ENCODE measurements around the gene GRAMD1C.
"Not testable (repeated sequence)": the region's sequence is repeated elsewhere in the genome, so short reads cannot be mapped to it uniquely, and the experiment has no call there.

GRAMD1C gene

GRCh38 chr3:113838631-113839209 lies at the start of gene GRAMD1C:
Gene GRAMD1C (plus strand): TSS chr3:113838788. CDS start chr3:113838910, 122 bp downstream.
- peak; percentile 81 for DNase-seq (ENCODE audit: low read depth)

GRCh38 chr3:113791381-113791780 lies 47.2 kb upstream of the GRAMD1C start:
- no peak for DNase-seq (ENCODE audit: low read depth)

- no peak for DNase-seq (ENCODE audit: low read depth)
These were observed 44.1 kb upstream of the GRAMD1C start for GRCh38 chr3:113794526-113794925.

GRCh38 chr3:113795693-113796092 lies 42.9 kb upstream of the GRAMD1C start:
- DNase-seq (ENCODE audit: low read depth), result no peak

GRCh38 chr3:113802795-113803455 lies 35.7 kb upstream of the GRAMD1C start:
- no peak for DNase-seq (ENCODE audit: low read depth)

GRCh38 chr3:113804661-113805060 lies 33.9 kb upstream of the GRAMD1C start:
- DNase-seq (ENCODE audit: low read depth), result no peak

GRCh38 chr3:113805249-113805648 lies 33.3 kb upstream of the GRAMD1C start:
- no peak for DNase-seq (ENCODE audit: low read depth)

GRCh38 chr3:113812854-113813253 lies 25.7 kb upstream of the GRAMD1C start:
- DNase-seq (ENCODE audit: low read depth), result no peak

GRCh38 chr3:113819866-113820265 lies 18.7 kb upstream of the GRAMD1C start:
- no peak for DNase-seq (ENCODE audit: low read depth)

- no peak for DNase-seq (ENCODE audit: low read depth)
These were observed 13.5 kb upstream of the GRAMD1C start for GRCh38 chr3:113825090-113825489.

GRCh38 chr3:113828600-113828999 lies 10.0 kb upstream of the GRAMD1C start:
- no peak for DNase-seq (ENCODE audit: low read depth)

GRCh38 chr3:113829576-113830354 lies 8.8 kb upstream of the GRAMD1C start:
- no peak for DNase-seq (ENCODE audit: low read depth)

GRCh38 chr3:113831103-113831355 lies 7.6 kb upstream of the GRAMD1C start:
- no peak for DNase-seq (ENCODE audit: low read depth)

- DNase-seq (ENCODE audit: low read depth), result no peak
These were observed 6.0 kb upstream of the GRAMD1C start for GRCh38 chr3:113832477-113833164.

- no peak for DNase-seq (ENCODE audit: low read depth)
These were observed 3.6 kb upstream of the GRAMD1C start for GRCh38 chr3:113834983-113835382.

GRCh38 chr3:113839551-113839950 lies 963 bp downstream of the GRAMD1C start:
- no peak for DNase-seq (ENCODE audit: low read depth)

GRCh38 chr3:113844622-113845222 lies 6.1 kb downstream of the GRAMD1C start:
- DNase-seq (ENCODE audit: low read depth), result no peak

GRCh38 chr3:113847247-113847646 lies 8.7 kb downstream of the GRAMD1C start:
- no peak for DNase-seq (ENCODE audit: low read depth)

GRCh38 chr3:113847664-113848461 lies 9.3 kb downstream of the GRAMD1C start:
- no peak for DNase-seq (ENCODE audit: low read depth)

- not testable (repeated sequence) for DNase-seq (ENCODE audit: low read depth)
These were observed 10.5 kb downstream of the GRAMD1C start for GRCh38 chr3:113849071-113849470.

GRCh38 chr3:113849841-113850240 lies 11.3 kb downstream of the GRAMD1C start:
- not testable (repeated sequence) for DNase-seq (ENCODE audit: low read depth)

GRCh38 chr3:113850391-113850790 lies 11.8 kb downstream of the GRAMD1C start:
- not testable (repeated sequence) for DNase-seq (ENCODE audit: low read depth)
